Smooth muscle cell (in vitro differentiated cells): Measurements from ENCODE around the gene TMPO. TPM values are rescaled to one million over a fixed set of nuclear protein-coding genes. Genes with fewer than 3 reads are reported as not detected.

Experiments
- DNase-seq: peaks from one replicate; lab custom pipeline; 2025; ENCODE audit not compliant: unreplicated experiment; lab: John Stamatoyannopoulos, UW
- H2AFZ ChIP-seq: fragments of 200-600 bp; sonication (generic); 2 replicates; pipeline ENCODE4 v1.6.0; 2016; ENCODE audit warnings: antibody characterized with exemption, low read depth, mild to moderate bottlenecking
- H3F3A ChIP-seq: fragments of 200-600 bp; sonication (generic); 2 replicates; pipeline ENCODE4 v1.6.0; 2017; ENCODE audit warnings: antibody characterized with exemption, low read depth
- H3K27ac ChIP-seq: fragments of 200-600 bp; sonication (generic); 2 replicates; pipeline ENCODE4 v1.5.1; 2016; ENCODE audit warnings: low read depth, mild to moderate bottlenecking
- H3K27me3 ChIP-seq: fragments of 200-600 bp; sonication (generic); 2 replicates; pipeline ENCODE4 v1.6.1; 2016; ENCODE audit warnings: low read depth, mild to moderate bottlenecking
- H3K36me3 ChIP-seq: fragments of 200-600 bp; sonication (generic); 2 replicates; pipeline ENCODE4 v1.5.1; 2016; ENCODE audit warnings: low read depth
- H3K4me1 ChIP-seq: fragments of 200-600 bp; sonication (generic); 2 replicates; pipeline ENCODE4 v1.5.1; 2016; ENCODE audit warnings: low read depth
- H3K4me2 ChIP-seq: fragments of 200-600 bp; sonication (generic); 2 replicates; pipeline ENCODE4 v1.6.0; 2016; ENCODE audit warnings: mild to moderate bottlenecking
- H3K4me3 ChIP-seq: fragments of 200-600 bp; sonication (generic); 2 replicates; pipeline ENCODE4 v1.5.1; 2016; ENCODE audit warnings: mild to moderate bottlenecking
- H3K79me2 ChIP-seq: fragments of 200-600 bp; sonication (generic); 2 replicates; pipeline ENCODE4 v1.6.0; 2016; ENCODE audit warnings: low read depth, mild to moderate bottlenecking
- H3K9ac ChIP-seq: fragments of 200-600 bp; sonication (generic); 2 replicates; pipeline ENCODE4 v1.6.0; 2016; ENCODE audit warnings: low read depth
- H3K9me3 ChIP-seq: fragments of 200-600 bp; sonication (generic); replicated peaks from 2 replicates; pipeline ENCODE4 v1.5.1; 2016; ENCODE audit warnings: low read depth
- H4K20me1 ChIP-seq: fragments of 200-600 bp; sonication (generic); 2 replicates; pipeline ENCODE4 v1.6.0; 2016; ENCODE audit warnings: low read depth
- WGBS: methylation state at CpG from one replicate; pipeline ENCODE4 v1.1.7; 2016; ENCODE audit warnings: low lambda C conversion rate; 5-methylcytosine and 5-hydroxymethylcytosine counted together
- polyA plus RNA-seq: library from polyadenylated mRNA; unstranded; fragments of >200 nt; fragmentation: Nextera tagmentation; extraction: Ambion mirVana; gene quantifications from 2 replicates; pipeline ENCODE4 v1.2.1, GENCODE V29; 2016
- total RNA-seq: library from RNA; depleted of rRNA; stranded (reverse); fragments of >200 nt; gene quantifications from 2 replicates; pipeline ENCODE4 v1.2.3, GENCODE V29; 2014
- TF ChIP-seq, protein P1 (sequence below): fragments of 200-600 bp; sonication (generic); IDR thresholded peaks from 2 replicates; pipeline ENCODE4 v1.5.1; 2017; ENCODE audit warnings: borderline replicate concordance, mild to moderate bottlenecking, antibody characterized with exemption; ENCODE audit not compliant: insufficient read depth, poor library complexity, severe bottlenecking

Gene TMPO
- total and polyA plus RNA-seq, 2 experiments from 2014 or later = 22.6 to 60.2 TPM

DNA sequence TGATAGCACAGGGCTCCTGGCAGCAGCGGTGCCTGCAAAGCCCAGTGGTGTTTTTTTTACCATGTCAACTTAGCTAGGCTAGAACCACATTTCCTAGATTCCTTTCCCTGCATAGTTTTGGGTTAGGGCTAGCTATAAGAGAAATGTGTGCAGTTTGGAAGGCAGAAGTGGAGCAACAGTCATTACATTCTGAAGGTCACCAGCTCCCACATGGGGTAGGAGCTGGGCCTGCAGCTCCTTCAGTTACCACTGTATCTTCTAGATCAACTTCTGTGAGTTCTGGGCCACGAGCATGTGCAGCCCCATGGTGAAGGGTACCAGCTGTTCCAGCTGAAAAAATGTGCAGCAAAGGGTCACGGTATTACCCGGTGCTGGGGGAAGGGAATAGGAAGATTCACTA, 75.8 kb downstream of the TMPO start:
- no peak overlapping the region for H3K9ac ChIP-seq
- H3K4me1 ChIP-seq = peaks cover 12% of the 10 kb centered on the region
- TF ChIP-seq, protein P1, sequence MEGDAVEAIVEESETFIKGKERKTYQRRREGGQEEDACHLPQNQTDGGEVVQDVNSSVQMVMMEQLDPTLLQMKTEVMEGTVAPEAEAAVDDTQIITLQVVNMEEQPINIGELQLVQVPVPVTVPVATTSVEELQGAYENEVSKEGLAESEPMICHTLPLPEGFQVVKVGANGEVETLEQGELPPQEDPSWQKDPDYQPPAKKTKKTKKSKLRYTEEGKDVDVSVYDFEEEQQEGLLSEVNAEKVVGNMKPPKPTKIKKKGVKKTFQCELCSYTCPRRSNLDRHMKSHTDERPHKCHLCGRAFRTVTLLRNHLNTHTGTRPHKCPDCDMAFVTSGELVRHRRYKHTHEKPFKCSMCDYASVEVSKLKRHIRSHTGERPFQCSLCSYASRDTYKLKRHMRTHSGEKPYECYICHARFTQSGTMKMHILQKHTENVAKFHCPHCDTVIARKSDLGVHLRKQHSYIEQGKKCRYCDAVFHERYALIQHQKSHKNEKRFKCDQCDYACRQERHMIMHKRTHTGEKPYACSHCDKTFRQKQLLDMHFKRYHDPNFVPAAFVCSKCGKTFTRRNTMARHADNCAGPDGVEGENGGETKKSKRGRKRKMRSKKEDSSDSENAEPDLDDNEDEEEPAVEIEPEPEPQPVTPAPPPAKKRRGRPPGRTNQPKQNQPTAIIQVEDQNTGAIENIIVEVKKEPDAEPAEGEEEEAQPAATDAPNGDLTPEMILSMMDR = no peak
- no peaks in the 10 kb centered on the region for H3F3A ChIP-seq
- H3K9me3 ChIP-seq = no peaks in the 10 kb centered on the region
- H3K79me2 ChIP-seq = peaks cover 26% of the 10 kb centered on the region
- no peak overlapping the region for H3K4me2 ChIP-seq
- H3K27me3 ChIP-seq = no peaks in the 10 kb centered on the region
- peaks cover 26% of the 10 kb centered on the region for H4K20me1 ChIP-seq
- DNase-seq = no peak
- H3K36me3 ChIP-seq = no peaks in the 10 kb centered on the region
- no peak overlapping the region for H3K4me3 ChIP-seq
- no peak overlapping the region for H3K27ac ChIP-seq
- 88% methylated on average over 4 of the region's 4 CpGs for WGBS
- H2AFZ ChIP-seq = no peak overlapping the region

DNA sequence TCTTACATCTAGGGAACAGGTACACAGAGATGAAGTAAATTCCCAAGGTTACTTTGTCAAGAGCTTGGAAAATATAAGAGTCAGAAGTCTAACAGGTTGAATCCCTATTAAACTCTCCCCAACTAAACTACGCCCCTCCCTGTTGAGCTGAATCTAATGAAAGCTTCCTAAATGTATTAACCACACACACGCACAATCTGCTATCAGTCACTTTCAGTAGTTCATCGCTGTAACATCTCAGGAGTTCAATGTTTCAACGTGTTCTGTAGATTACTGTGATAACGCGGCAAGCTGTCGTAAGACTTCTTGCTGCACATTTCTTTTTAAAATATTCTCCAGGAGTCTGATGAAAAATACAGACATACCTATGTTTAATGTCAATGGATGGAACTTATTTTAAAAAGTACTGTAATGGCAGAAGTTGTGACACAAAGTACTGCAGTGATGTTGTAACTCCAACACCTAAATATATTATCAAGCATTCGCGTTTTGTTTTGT, 77.5 kb downstream of the TMPO start:
- H3K27ac ChIP-seq = peak overlapping the region; percentile 87
- H3K79me2 ChIP-seq = peaks cover 43% of the 10 kb centered on the region
- peaks cover 5% of the 10 kb centered on the region for H3K36me3 ChIP-seq
- peaks cover 14% of the 10 kb centered on the region for H3K4me1 ChIP-seq
- no peaks in the 10 kb centered on the region for H3K9me3 ChIP-seq
- H3K9ac ChIP-seq = peak overlapping the region; percentile 84
- TF ChIP-seq, protein P1 = no peak
- peak overlapping the region; percentile 95 for H2AFZ ChIP-seq
- H3K27me3 ChIP-seq = no peaks in the 10 kb centered on the region
- WGBS = 56% methylated on average over 9 of the region's 9 CpGs
- H3K4me3 ChIP-seq = peak overlapping the region; percentile 76
- H3F3A ChIP-seq = peaks cover 5% of the 10 kb centered on the region
- H4K20me1 ChIP-seq = peaks cover 42% of the 10 kb centered on the region
- H3K4me2 ChIP-seq = peak overlapping the region; percentile 86
- DNase-seq = no peak

DNA sequence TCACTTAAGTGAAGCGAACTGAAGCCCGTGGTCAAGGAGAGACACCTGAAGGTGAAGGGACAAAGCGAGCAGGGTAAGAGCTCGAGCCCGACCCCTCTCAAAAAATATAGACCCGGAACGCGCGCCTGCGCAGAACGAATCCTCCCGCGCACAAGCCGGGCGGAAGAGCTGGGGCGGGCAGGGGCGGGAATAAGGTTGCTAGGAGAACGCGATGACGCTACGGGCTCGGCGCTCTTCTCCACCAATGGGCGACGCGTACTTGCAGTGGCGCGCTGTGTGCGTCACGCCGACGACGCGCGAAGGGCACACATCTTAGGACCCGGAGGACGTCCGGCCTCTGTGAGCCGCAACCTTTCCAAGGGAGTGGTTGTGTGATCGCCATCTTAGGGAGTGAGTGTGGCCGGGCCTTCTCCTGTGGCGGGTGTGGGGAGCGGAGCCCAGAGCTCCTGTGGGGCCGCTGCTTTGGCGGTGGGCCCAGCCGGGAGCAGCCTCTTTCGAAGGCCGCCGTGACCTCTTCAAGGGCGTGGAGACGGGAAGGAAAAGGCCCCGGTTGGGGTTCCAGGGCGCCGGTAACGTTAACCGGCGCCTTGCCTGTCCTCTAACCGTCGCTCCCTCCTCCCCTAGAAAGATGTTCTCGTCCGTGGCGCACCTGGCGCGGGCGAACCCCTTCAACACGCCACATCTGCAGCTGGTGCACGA, 78.1 kb downstream of the TMPO start, which contains the start of gene SLC25A3:
SLC25A3 (plus strand) TSS at position 336 of the 699 bp plus-strand sequence; CDS start at position 629, 293 bp downstream.
- Histone ChIP-seq H3K9me3 (no peaks in the 10 kb centered on the region), H3K79me2 (peaks cover 49% of the 10 kb centered on the region), H3K27me3 (no peaks in the 10 kb centered on the region), H2AFZ (peak within 1 kb of the TSS; percentile 95), H3K27ac (peak within 1 kb of the TSS; percentile 87), H4K20me1 (peaks cover 48% of the 10 kb centered on the region), H3F3A (peaks cover 9% of the 10 kb centered on the region), H3K9ac (peak within 1 kb of the TSS; percentile 98), H3K4me2 (peak within 1 kb of the TSS; percentile 93), H3K4me3 (peak within 1 kb of the TSS; percentile 76), H3K4me1 (peaks cover 14% of the 10 kb centered on the region), H3K36me3 (peaks cover 11% of the 10 kb centered on the region)
- WGBS = 1% methylated on average over 59 of the region's 67 CpGs
- peak; percentile 74 for DNase-seq
- TF ChIP-seq, protein P1 = no peak
